Measurements from ENCODE around the gene ZNF568.

GRCh38 chr19:37045140-37045539 is 129.0 kb downstream of the ZNF568 start:
- TF ChIP-seq CTCF (IDR thresholded peaks at IDR 0.05), result no peak
- TF ChIP-seq POLR2A (IDR thresholded peaks at IDR 0.05), result no peak

Data from uterus (tissue), 2 donors.